BJ (cell line): Measurements from ENCODE around the gene ELOVL1. TPM values are rescaled to one million over a fixed set of nuclear protein-coding genes. Genes with fewer than 3 reads are reported as not detected.

Experiments
- CTCF ChIA-PET: fragments of 350-600 bp; formaldehyde crosslinking; extraction: SDS; loops from one replicate; lab custom pipeline; 2021; ENCODE audit warnings: antibody characterized with exemption, inconsistent platforms; lab: Yijun Ruan, JAX
- POLR2A ChIA-PET: fragments of 300-600 bp; sonication (Branson Sonifier 250); formaldehyde crosslinking; extraction: SDS; loops from one replicate; lab custom pipeline; 2021; ENCODE audit warnings: antibody characterized with exemption; lab: Charles Lee
- DNase-seq: peaks from one replicate; pipeline ENCODE4 v3.0.0-alpha.2; 2011; ENCODE audit warnings: low read depth
- H3K27me3 ChIP-seq: 2 replicates; pipeline ENCODE4 v1.6.0; 2011; ENCODE audit warnings: low read length; ENCODE audit not compliant: control insufficient read depth, insufficient read depth
- H3K36me3 ChIP-seq: 2 replicates; pipeline ENCODE4 v1.5.1; 2011; ENCODE audit warnings: low read length; ENCODE audit not compliant: control insufficient read depth, insufficient read depth
- H3K4me3 ChIP-seq: 2 replicates; pipeline ENCODE4 v1.5.1; 2011; ENCODE audit warnings: low read depth, mild to moderate bottlenecking, control low read depth, low read length
- CTCF ChIP-seq: IDR thresholded peaks from 2 replicates; pipeline ENCODE4 v1.5.1; 2011; ENCODE audit warnings: low read depth, mild to moderate bottlenecking, control low read depth, inconsistent platforms, low read length, moderate library complexity; ENCODE audit not compliant: insufficient read depth
- polyA plus RNA-seq: library from polyadenylated mRNA; depleted of rRNA; stranded (reverse); fragments of >200 nt; gene quantifications from 2 replicates; pipeline ENCODE4 v1.2.3, GENCODE V29; 2011

ELOVL1 gene
- polyA plus RNA-seq, 1 experiment: 287 TPM

- POLR2A ChIA-PET: no interaction called here
These were observed 10.6 kb downstream of the ELOVL1 start for GRCh38 chr1:43357251-43357650.

GRCh38 chr1:43354936-43355335, 12.9 kb downstream of the ELOVL1 start:
- CTCF ChIA-PET: no interaction called here
- POLR2A ChIA-PET: no interaction called here
- no peak for TF ChIP-seq CTCF
- Histone ChIP-seq H3K4me3 (no peak overlapping the region), H3K36me3 (no peaks in the 10 kb centered on the region; the same call in 1 of the 2 replicates), H3K27me3 (no peaks in the 10 kb centered on the region)
- no peak for DNase-seq

More at GRCh38 chr1:43357251-43357650, 10.6 kb downstream of the ELOVL1 start:
- peaks cover 1% of the 10 kb centered on the region; the same call in 1 of the 2 replicates for H3K36me3 ChIP-seq
- TF ChIP-seq CTCF: no peak
- CTCF ChIA-PET: interaction anchor here (1.1 to 2.3 kb wide), 2 partner anchors 33 to 127 kb away, joined by 3 to 9 read pairs; no protein-coding TSS in a partner anchor
- H3K27me3 ChIP-seq: no peaks in the 10 kb centered on the region
- DNase-seq: no peak
- no peak overlapping the region for H3K4me3 ChIP-seq

GRCh38 chr1:43354471-43354870, 13.3 kb downstream of the ELOVL1 start:
- H3K4me3 ChIP-seq: no peak overlapping the region
- ChIA-PET POLR2A (no interaction called here), CTCF (no interaction called here)
- H3K36me3 ChIP-seq: no peaks in the 10 kb centered on the region; the same call in 1 of the 2 replicates
- H3K27me3 ChIP-seq: no peaks in the 10 kb centered on the region
- no peak for DNase-seq
- no peak for TF ChIP-seq CTCF

GRCh38 chr1:43352881-43353280, 14.9 kb downstream of the ELOVL1 start:
- no peak for DNase-seq
- Histone ChIP-seq H3K27me3 (peaks cover 5% of the 10 kb centered on the region), H3K36me3 (no peaks in the 10 kb centered on the region; the same call in 1 of the 2 replicates), H3K4me3 (no peak overlapping the region)
- CTCF ChIA-PET: interaction anchor here (1.4 kb wide), 1 partner anchor 12 kb away, joined by 4 read pairs; no protein-coding TSS in a partner anchor
- no peak for TF ChIP-seq CTCF
- POLR2A ChIA-PET: no interaction called here

GRCh38 chr1:43352351-43352705, 15.5 kb downstream of the ELOVL1 start:
- CTCF ChIA-PET: interaction anchor here (1.4 kb wide), 1 partner anchor 12 kb away, joined by 4 read pairs; no protein-coding TSS in a partner anchor
- no peak for DNase-seq
- TF ChIP-seq CTCF: no peak
- Histone ChIP-seq H3K4me3 (no peak overlapping the region), H3K27me3 (peaks cover 6% of the 10 kb centered on the region), H3K36me3 (no peaks in the 10 kb centered on the region; the same call in 1 of the 2 replicates)
- POLR2A ChIA-PET: no interaction called here
